ENCODE results near the gene ZNF638. TPM values are rescaled to one million over a fixed set of nuclear protein-coding genes. Genes with fewer than 3 reads are reported as not detected.

The ZNF638 gene, protein sequence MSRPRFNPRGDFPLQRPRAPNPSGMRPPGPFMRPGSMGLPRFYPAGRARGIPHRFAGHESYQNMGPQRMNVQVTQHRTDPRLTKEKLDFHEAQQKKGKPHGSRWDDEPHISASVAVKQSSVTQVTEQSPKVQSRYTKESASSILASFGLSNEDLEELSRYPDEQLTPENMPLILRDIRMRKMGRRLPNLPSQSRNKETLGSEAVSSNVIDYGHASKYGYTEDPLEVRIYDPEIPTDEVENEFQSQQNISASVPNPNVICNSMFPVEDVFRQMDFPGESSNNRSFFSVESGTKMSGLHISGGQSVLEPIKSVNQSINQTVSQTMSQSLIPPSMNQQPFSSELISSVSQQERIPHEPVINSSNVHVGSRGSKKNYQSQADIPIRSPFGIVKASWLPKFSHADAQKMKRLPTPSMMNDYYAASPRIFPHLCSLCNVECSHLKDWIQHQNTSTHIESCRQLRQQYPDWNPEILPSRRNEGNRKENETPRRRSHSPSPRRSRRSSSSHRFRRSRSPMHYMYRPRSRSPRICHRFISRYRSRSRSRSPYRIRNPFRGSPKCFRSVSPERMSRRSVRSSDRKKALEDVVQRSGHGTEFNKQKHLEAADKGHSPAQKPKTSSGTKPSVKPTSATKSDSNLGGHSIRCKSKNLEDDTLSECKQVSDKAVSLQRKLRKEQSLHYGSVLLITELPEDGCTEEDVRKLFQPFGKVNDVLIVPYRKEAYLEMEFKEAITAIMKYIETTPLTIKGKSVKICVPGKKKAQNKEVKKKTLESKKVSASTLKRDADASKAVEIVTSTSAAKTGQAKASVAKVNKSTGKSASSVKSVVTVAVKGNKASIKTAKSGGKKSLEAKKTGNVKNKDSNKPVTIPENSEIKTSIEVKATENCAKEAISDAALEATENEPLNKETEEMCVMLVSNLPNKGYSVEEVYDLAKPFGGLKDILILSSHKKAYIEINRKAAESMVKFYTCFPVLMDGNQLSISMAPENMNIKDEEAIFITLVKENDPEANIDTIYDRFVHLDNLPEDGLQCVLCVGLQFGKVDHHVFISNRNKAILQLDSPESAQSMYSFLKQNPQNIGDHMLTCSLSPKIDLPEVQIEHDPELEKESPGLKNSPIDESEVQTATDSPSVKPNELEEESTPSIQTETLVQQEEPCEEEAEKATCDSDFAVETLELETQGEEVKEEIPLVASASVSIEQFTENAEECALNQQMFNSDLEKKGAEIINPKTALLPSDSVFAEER (N-terminal part only)
- 114 and 129 TPM in 2 replicates for total RNA-seq

DNA sequence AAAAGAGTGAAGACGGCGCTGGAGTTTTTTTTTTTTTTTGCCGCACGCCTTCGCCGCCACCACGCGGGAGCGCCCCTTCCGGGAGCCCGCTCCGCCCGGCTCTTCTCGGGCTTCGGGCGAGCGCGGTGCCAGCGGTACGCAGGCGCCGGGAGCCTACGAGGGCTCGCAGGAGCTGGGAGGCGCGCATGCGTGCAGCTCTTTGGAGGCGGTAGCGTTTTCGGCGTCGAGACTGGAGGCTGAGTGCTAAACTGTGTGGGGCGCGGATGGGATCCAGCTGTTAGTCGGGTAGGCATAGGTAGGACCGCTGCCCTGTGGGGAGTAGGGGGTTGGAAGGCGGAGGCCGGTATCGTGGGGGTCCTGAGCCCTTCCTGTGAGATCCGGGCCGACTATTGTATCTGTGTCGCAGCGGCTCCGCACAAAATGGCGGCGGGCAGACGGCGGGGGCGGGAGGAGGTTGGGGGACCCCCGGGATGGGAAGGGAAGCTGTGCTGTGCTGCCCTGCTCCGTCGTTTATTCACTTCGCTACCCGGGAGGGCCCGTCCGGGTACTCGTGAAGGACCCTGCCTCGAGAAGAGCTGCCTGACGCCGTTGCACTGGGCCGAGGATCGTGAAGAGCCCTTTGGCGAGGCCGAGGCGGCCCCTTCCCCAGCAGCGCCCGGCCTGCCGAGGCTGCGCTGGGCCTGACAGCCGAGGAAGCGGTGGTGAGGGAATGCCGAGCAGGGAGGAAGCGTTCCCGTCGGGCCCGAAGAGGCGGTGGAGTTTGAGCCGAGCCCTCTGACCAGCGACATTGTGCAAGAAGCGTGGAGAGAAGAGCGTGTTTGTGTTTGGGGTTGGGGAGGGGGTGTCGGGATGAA is at the start of gene ZNF638:
Gene ZNF638, plus strand, starts transcription at position 202 of the 854 bp plus-strand sequence. CDS start 17,173 bp downstream, outside the sequence.

DNA sequence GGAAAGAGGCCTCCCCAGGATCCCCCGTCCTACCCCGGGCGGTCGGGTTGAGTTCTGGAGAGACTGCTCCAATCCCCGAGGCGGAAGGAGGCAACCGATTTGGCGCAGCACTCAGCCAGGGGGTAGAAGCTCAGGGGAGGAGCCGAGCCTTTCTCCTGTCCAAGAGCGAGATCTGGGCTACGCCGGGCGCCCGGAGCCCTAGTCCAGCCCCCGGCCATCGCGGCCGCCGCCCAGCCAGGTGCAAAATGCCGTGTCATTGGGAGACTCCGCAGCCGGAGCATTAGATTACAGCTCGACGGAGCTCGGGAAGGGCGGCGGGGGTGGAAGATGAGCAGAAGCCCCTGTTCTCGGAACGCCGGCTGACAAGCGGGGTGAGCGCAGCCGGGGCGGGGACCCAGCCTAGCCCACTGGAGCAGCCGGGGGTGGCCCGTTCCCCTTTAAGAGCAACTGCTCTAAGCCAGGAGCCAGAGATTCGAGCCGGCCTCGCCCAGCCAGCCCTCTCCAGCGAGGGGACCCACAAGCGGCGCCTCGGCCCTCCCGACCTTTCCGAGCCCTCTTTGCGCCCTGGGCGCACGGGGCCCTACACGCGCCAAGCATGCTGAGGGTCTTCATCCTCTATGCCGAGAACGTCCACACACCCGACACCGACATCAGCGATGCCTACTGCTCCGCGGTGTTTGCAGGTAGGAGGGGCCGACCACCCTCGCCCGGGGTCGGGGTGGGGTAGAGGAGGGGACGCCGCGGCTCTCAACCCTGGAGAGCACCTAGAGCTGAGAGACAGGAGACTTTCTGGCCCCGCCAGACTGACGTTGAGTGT is 122.0 kb downstream of the ZNF638 start, which contains the start of gene DYSF:
Gene DYSF, plus strand, starts transcription at position 158 of the 817 bp plus-strand sequence.

Other genes with a start within 250 kb of the ZNF638 start
- gene MCEE, start 201.6 kb upstream of the ZNF638 start, total RNA-seq = 15.2 and 20.6 TPM in 2 replicates
- gene MPHOSPH10, start 201.1 kb upstream of the ZNF638 start, total RNA-seq = 19.5 and 33.4 TPM in 2 replicates
- 1.1 and 1.6 TPM in 2 replicates for gene PAIP2B, start 104.7 kb upstream of the ZNF638 start, total RNA-seq
- gene DYSF, start 121.8 kb downstream of the ZNF638 start, total RNA-seq = 0.66 and 1.00 TPM in 2 replicates

Data from uterine smooth muscle cell (primary cell).